Measurements from ENCODE around the gene SPRR3. TPM values are rescaled to one million over a fixed set of nuclear protein-coding genes. Genes with fewer than 3 reads are reported as not detected.

SPRR3 gene
- total and polyA plus RNA-seq, 4 donors, result 0.61 TPM; not detected in 3

DNA sequence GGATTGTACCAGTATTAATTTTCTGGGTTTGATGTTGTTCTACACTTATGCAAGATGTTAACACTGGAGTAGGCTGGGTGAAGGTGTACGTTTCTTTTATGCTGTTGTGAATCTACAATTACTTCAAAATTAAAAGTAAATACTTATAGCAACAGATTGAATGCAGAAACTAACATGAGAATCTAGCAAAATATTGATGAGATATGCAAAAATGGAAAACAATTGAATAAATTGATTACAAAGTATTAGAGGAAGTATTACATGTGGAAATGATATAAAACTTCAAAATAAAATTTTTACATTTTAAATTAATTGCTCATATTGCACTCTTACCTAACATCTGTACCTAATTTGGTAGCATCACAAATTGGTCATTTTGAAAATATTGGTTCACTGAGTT, 5.7 kb upstream of the SPRR3 start:
- WGBS, result 55% methylated on average over 1 of the region's 1 CpG
- H3K4me1 ChIP-seq (ENCODE audit: control insufficient read depth in 4 of 4, insufficient read depth in 4 of 4, low read length in 3 of 4), result no peaks in the 10 kb centered on the region
- H3K36me3 ChIP-seq (ENCODE audit: control insufficient read depth in 4 of 4, insufficient read depth in 3 of 4, low read depth in 1 of 4, low read length in 3 of 4), result no peaks in the 10 kb centered on the region
- TF ChIP-seq HNF4G (IDR thresholded peaks at IDR 0.05), result no peak
- no peak for TF ChIP-seq GABPA (IDR thresholded peaks at IDR 0.05 in 1 of 2, conservative IDR thresholded peaks at IDR 0.05 in 1 of 2)
- TF ChIP-seq HNF4A (conservative IDR thresholded peaks at IDR 0.05), result no peak
- no peak for TF ChIP-seq EGR1 (IDR thresholded peaks at IDR 0.05; ENCODE audit: low read depth in 2 of 2)
- no peak for TF ChIP-seq FOXA1 (IDR thresholded peaks at IDR 0.05)
- no peak for TF ChIP-seq RAD21 (IDR thresholded peaks at IDR 0.05)
- no peak for TF ChIP-seq ZBTB33 (IDR thresholded peaks at IDR 0.05)
- TF ChIP-seq RXRA (IDR thresholded peaks at IDR 0.05), result no peak
- TF ChIP-seq, protein P1, sequence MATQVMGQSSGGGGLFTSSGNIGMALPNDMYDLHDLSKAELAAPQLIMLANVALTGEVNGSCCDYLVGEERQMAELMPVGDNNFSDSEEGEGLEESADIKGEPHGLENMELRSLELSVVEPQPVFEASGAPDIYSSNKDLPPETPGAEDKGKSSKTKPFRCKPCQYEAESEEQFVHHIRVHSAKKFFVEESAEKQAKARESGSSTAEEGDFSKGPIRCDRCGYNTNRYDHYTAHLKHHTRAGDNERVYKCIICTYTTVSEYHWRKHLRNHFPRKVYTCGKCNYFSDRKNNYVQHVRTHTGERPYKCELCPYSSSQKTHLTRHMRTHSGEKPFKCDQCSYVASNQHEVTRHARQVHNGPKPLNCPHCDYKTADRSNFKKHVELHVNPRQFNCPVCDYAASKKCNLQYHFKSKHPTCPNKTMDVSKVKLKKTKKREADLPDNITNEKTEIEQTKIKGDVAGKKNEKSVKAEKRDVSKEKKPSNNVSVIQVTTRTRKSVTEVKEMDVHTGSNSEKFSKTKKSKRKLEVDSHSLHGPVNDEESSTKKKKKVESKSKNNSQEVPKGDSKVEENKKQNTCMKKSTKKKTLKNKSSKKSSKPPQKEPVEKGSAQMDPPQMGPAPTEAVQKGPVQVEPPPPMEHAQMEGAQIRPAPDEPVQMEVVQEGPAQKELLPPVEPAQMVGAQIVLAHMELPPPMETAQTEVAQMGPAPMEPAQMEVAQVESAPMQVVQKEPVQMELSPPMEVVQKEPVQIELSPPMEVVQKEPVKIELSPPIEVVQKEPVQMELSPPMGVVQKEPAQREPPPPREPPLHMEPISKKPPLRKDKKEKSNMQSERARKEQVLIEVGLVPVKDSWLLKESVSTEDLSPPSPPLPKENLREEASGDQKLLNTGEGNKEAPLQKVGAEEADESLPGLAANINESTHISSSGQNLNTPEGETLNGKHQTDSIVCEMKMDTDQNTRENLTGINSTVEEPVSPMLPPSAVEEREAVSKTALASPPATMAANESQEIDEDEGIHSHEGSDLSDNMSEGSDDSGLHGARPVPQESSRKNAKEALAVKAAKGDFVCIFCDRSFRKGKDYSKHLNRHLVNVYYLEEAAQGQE (IDR thresholded peaks at IDR 0.05), result no peak
- TF ChIP-seq JUND (IDR thresholded peaks at IDR 0.05), result no peak
- TF ChIP-seq, protein P2, sequence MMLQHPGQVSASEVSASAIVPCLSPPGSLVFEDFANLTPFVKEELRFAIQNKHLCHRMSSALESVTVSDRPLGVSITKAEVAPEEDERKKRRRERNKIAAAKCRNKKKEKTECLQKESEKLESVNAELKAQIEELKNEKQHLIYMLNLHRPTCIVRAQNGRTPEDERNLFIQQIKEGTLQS (IDR thresholded peaks at IDR 0.05), result no peak
- no peak for TF ChIP-seq SP1 (IDR thresholded peaks at IDR 0.05)
- TF ChIP-seq TAF1 (conservative IDR thresholded peaks at IDR 0.05), result no peak
- TF ChIP-seq, protein P3, sequence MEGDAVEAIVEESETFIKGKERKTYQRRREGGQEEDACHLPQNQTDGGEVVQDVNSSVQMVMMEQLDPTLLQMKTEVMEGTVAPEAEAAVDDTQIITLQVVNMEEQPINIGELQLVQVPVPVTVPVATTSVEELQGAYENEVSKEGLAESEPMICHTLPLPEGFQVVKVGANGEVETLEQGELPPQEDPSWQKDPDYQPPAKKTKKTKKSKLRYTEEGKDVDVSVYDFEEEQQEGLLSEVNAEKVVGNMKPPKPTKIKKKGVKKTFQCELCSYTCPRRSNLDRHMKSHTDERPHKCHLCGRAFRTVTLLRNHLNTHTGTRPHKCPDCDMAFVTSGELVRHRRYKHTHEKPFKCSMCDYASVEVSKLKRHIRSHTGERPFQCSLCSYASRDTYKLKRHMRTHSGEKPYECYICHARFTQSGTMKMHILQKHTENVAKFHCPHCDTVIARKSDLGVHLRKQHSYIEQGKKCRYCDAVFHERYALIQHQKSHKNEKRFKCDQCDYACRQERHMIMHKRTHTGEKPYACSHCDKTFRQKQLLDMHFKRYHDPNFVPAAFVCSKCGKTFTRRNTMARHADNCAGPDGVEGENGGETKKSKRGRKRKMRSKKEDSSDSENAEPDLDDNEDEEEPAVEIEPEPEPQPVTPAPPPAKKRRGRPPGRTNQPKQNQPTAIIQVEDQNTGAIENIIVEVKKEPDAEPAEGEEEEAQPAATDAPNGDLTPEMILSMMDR (IDR thresholded peaks at IDR 0.05; ENCODE audit: low read depth, low read length, missing input control), result no peak
- TF ChIP-seq FOXA2 (IDR thresholded peaks at IDR 0.05), result no peak
- TF ChIP-seq, protein P4, sequence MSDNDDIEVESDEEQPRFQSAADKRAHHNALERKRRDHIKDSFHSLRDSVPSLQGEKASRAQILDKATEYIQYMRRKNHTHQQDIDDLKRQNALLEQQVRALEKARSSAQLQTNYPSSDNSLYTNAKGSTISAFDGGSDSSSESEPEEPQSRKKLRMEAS (IDR thresholded peaks at IDR 0.05), result no peak
- no peak for TF ChIP-seq NR2F2 (IDR thresholded peaks at IDR 0.05)
- no peak overlapping the region for H3K4me3 ChIP-seq (ENCODE audit: low read depth in 1 of 3, low read length in 3 of 3)
- no peak for DNase-seq (ENCODE audit: low spot score)
- peaks cover 0 to 3% (median 0%) of the 10 kb centered on the region in 4 donors for H3K27me3 ChIP-seq (ENCODE audit: control insufficient read depth in 4 of 4, insufficient read depth in 4 of 4, low read length in 3 of 4)
- no peak overlapping the region for H3K9ac ChIP-seq (ENCODE audit: low read depth in 1 of 2, low read length in 2 of 2)
- H3K9me3 ChIP-seq (ENCODE audit: control insufficient read depth in 4 of 4, low read length in 3 of 4), result no peaks in the 10 kb centered on the region
- no peak overlapping the region for H3K27ac ChIP-seq (ENCODE audit: low read depth in 1 of 2, low read length in 2 of 2)
